Osteoblast (primary cell): ENCODE results near the gene NEDD1. TPM values are rescaled to one million over a fixed set of nuclear protein-coding genes. Genes with fewer than 3 reads are reported as not detected.

ENCODE experiments used
- DNase-seq: peaks from one replicate; pipeline ENCODE4 v3.0.0; 2011; ENCODE audit warnings: low spot score, mixed read lengths; ENCODE audit not compliant: insufficient read length; ENCODE audit errors: missing footprints
- H2AFZ ChIP-seq: 2 replicates; pipeline ENCODE4 v1.6.0; 2011; ENCODE audit warnings: mild to moderate bottlenecking, low read length
- H3K27ac ChIP-seq: 2 replicates; pipeline ENCODE4 v1.5.1; 2011; ENCODE audit warnings: mild to moderate bottlenecking, low read depth, low read length, moderate library complexity
- H3K27me3 ChIP-seq: 2 replicates; pipeline ENCODE4 v1.6.0; 2012; ENCODE audit warnings: mild to moderate bottlenecking, control low read depth, inconsistent platforms, low read length, moderate library complexity; ENCODE audit not compliant: insufficient read depth
- H3K36me3 ChIP-seq: 2 replicates; pipeline ENCODE4 v1.5.1; 2011; ENCODE audit warnings: mild to moderate bottlenecking, low read length, control low read depth, moderate library complexity; ENCODE audit not compliant: insufficient read depth
- H3K4me1 ChIP-seq: 2 replicates; pipeline ENCODE4 v1.5.1; 2011; ENCODE audit warnings: mild to moderate bottlenecking, low read length, control low read depth, moderate library complexity; ENCODE audit not compliant: insufficient read depth
- H3K4me2 ChIP-seq: 2 replicates; pipeline ENCODE4 v1.6.0; 2011; ENCODE audit warnings: mild to moderate bottlenecking, low read length; ENCODE audit not compliant: insufficient read depth
- H3K4me3 ChIP-seq: fragments of 200-600 bp; sonication (generic); 3 replicates; pipeline ENCODE4 v1.5.1; 2012; ENCODE audit warnings: mild to moderate bottlenecking, low read length, inconsistent platforms; ENCODE audit not compliant: insufficient read depth
- H3K79me2 ChIP-seq: 2 replicates; pipeline ENCODE4 v1.6.0; 2012; ENCODE audit warnings: mild to moderate bottlenecking, low read length, control low read depth, inconsistent platforms; ENCODE audit not compliant: insufficient read depth
- H3K9me3 ChIP-seq: 2 replicates; pipeline ENCODE4 v1.5.1; 2011; ENCODE audit warnings: low read depth, low read length, control low read depth
- H4K20me1 ChIP-seq: 2 replicates; pipeline ENCODE4 v1.6.0; 2012; ENCODE audit warnings: mild to moderate bottlenecking, low read length, control low read depth; ENCODE audit not compliant: insufficient read depth
- total RNA-seq: library from RNA; depleted of rRNA; stranded (reverse); fragments of >200 nt; gene quantifications from 2 replicates; pipeline ENCODE4 v1.2.3, GENCODE V29; 2012
- TF ChIP-seq, protein P1 (sequence below): IDR thresholded peaks from 2 replicates; pipeline ENCODE4 v1.5.1; 2011; ENCODE audit warnings: mild to moderate bottlenecking, low read depth, low read length, moderate library complexity; ENCODE audit errors: extremely low read depth

NEDD1 gene
- total RNA-seq, 1 donor, result 33.3 TPM

DNA sequence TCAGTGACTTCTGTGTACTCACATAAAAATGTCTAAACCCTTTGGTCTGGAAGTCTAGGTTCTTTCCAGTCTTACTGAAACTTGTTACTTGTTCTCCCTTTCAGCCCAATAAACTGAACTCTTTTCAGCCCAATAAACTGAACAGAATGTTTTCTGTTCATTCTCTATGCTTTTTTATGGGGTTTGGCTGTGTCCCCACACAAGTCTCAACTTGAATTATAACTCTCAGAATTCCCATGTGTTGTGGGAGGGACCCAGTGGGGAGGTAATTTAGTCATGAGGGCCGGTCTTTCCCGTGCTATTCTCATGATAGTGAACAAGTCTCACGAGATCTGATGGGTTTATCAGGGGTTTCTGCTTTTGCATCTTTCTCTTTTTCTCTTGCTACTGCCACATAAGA is 15.0 kb upstream of the NEDD1 start:
- Histone ChIP-seq H3K4me3 (no peak overlapping the region), H3K79me2 (no peaks in the 10 kb centered on the region), H3K4me1 (peaks cover 19% of the 10 kb centered on the region), H3K27me3 (no peaks in the 10 kb centered on the region), H3K4me2 (no peak overlapping the region), H3K36me3 (no peaks in the 10 kb centered on the region), H4K20me1 (no peaks in the 10 kb centered on the region), H2AFZ (no peak overlapping the region), H3K9me3 (no peaks in the 10 kb centered on the region), H3K27ac (no peak overlapping the region)
- no peak for DNase-seq
- TF ChIP-seq, protein P1, sequence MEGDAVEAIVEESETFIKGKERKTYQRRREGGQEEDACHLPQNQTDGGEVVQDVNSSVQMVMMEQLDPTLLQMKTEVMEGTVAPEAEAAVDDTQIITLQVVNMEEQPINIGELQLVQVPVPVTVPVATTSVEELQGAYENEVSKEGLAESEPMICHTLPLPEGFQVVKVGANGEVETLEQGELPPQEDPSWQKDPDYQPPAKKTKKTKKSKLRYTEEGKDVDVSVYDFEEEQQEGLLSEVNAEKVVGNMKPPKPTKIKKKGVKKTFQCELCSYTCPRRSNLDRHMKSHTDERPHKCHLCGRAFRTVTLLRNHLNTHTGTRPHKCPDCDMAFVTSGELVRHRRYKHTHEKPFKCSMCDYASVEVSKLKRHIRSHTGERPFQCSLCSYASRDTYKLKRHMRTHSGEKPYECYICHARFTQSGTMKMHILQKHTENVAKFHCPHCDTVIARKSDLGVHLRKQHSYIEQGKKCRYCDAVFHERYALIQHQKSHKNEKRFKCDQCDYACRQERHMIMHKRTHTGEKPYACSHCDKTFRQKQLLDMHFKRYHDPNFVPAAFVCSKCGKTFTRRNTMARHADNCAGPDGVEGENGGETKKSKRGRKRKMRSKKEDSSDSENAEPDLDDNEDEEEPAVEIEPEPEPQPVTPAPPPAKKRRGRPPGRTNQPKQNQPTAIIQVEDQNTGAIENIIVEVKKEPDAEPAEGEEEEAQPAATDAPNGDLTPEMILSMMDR, result no peak

DNA sequence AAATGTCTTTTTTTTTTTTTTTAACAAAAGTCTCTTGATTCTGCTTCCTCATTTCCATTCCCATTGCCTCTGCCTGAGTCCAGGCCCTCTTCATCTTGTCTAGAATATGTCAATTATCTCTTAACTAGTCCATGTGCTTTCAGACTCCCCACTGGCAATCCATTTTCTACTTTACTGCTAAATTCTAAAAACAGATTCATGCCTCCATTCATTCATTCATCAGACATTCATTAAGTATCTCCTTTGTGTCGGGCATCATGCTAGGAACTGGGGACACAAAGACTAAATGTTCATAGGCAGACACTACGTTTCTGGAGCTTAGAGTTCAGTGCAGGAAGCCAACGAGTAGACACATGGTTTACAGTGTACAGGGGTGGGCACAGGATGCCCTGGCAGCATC is 9.6 kb upstream of the NEDD1 start:
- H2AFZ ChIP-seq, result no peak overlapping the region
- no peak overlapping the region for H3K27ac ChIP-seq
- H3K79me2 ChIP-seq, result no peaks in the 10 kb centered on the region
- no peaks in the 10 kb centered on the region for H4K20me1 ChIP-seq
- H3K36me3 ChIP-seq, result no peaks in the 10 kb centered on the region
- no peak overlapping the region for H3K4me3 ChIP-seq
- H3K9me3 ChIP-seq, result no peaks in the 10 kb centered on the region
- no peak overlapping the region for H3K4me2 ChIP-seq
- DNase-seq, result no peak
- H3K4me1 ChIP-seq, result no peaks in the 10 kb centered on the region
- TF ChIP-seq, protein P1, result no peak
- peaks cover 11% of the 10 kb centered on the region for H3K27me3 ChIP-seq

DNA sequence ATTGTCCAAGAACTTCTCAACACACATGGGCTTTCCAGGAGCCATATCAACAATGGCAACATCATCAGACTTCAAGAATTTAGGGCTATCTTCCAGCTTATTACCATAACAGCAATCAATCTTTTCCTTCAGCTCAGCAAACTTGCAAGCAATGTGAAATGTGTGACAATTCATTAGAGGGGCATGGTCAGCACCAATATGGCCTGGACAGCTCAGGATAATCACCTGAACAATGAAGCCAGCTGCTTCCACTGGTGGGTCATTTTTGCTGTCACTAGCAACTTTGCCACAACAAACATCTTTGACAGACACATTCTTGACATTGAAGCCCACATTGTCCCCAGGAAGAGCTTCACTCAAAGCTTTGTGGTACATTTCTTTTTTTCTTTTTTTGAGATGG is 5.9 kb upstream of the NEDD1 start:
- H3K36me3 ChIP-seq, result no peaks in the 10 kb centered on the region
- H3K27me3 ChIP-seq, result peaks cover 11% of the 10 kb centered on the region
- peaks cover 2% of the 10 kb centered on the region for H3K4me1 ChIP-seq
- H4K20me1 ChIP-seq, result no peaks in the 10 kb centered on the region
- no peak overlapping the region for H3K4me3 ChIP-seq
- DNase-seq, result no peak
- no peak overlapping the region for H3K4me2 ChIP-seq
- H3K9me3 ChIP-seq, result no peaks in the 10 kb centered on the region
- no peak overlapping the region for H2AFZ ChIP-seq
- TF ChIP-seq, protein P1, result no peak
- no peak overlapping the region for H3K27ac ChIP-seq
- no peaks in the 10 kb centered on the region for H3K79me2 ChIP-seq

DNA sequence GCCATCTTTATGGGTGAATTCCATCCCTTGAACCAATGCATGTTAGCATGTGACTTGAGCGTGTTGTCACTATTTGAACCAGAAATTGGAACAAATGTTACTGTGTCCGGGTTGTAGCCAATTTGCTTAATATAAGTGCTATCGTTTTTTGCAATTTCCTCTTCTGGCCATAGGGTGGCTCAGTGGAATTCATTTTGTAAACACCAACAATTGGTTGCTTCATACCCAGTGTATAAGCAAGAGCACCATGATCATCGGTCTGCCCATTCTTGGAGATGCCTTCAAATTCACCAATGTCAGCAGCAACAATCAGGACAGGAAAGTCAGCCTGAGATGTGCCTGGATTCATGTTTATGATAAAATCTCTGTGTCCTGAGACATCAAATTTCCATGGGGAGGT is 5.0 kb upstream of the NEDD1 start:
- no peak for DNase-seq
- Histone ChIP-seq H3K4me2 (no peak overlapping the region), H3K79me2 (no peaks in the 10 kb centered on the region), H3K27me3 (peaks cover 11% of the 10 kb centered on the region), H3K9me3 (no peaks in the 10 kb centered on the region), H4K20me1 (no peaks in the 10 kb centered on the region), H3K36me3 (no peaks in the 10 kb centered on the region), H3K27ac (no peak overlapping the region), H3K4me3 (no peak overlapping the region), H2AFZ (no peak overlapping the region), H3K4me1 (peaks cover 2% of the 10 kb centered on the region)
- TF ChIP-seq, protein P1, result no peak
